ENCODE results near the gene PRDM10. TPM values are rescaled to one million over a fixed set of nuclear protein-coding genes. Genes with fewer than 3 reads are reported as not detected.

PRDM10 gene
- total RNA-seq, 1 donor: 8.6 TPM

DNA sequence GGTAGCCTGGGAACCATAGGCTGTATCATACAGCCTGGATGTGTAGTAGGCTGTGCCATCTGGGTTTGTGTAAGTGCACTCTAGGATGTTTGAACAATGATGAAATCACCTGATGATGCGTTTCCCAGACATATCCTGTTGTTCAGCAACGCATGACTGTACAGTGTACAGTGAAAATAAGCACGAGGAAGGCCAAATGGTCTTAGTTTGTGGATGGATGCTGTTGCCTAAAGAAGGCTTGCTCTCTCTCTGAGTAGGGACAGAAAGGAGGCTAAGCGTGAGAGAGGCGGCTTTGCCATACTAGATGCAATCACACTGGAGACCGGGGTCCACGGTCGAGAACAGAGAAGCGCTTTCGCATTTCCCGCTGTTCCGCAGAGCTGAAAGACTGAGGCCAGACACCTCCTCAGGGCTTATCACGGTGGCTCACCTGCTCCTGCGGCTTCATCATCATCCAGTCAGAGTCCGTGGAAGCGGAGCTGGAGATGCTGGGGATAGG, 39.5 kb upstream of the PRDM10 start:
- no peak overlapping the region for H3K4me3 ChIP-seq (ENCODE audit: low read depth, low read length)
- DNase-seq (ENCODE audit: low read depth): peak; percentile 86
- TF ChIP-seq, protein P1, sequence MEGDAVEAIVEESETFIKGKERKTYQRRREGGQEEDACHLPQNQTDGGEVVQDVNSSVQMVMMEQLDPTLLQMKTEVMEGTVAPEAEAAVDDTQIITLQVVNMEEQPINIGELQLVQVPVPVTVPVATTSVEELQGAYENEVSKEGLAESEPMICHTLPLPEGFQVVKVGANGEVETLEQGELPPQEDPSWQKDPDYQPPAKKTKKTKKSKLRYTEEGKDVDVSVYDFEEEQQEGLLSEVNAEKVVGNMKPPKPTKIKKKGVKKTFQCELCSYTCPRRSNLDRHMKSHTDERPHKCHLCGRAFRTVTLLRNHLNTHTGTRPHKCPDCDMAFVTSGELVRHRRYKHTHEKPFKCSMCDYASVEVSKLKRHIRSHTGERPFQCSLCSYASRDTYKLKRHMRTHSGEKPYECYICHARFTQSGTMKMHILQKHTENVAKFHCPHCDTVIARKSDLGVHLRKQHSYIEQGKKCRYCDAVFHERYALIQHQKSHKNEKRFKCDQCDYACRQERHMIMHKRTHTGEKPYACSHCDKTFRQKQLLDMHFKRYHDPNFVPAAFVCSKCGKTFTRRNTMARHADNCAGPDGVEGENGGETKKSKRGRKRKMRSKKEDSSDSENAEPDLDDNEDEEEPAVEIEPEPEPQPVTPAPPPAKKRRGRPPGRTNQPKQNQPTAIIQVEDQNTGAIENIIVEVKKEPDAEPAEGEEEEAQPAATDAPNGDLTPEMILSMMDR (IDR thresholded peaks at IDR 0.05; ENCODE audit: insufficient read depth, low read depth, low read length): no peak

DNA sequence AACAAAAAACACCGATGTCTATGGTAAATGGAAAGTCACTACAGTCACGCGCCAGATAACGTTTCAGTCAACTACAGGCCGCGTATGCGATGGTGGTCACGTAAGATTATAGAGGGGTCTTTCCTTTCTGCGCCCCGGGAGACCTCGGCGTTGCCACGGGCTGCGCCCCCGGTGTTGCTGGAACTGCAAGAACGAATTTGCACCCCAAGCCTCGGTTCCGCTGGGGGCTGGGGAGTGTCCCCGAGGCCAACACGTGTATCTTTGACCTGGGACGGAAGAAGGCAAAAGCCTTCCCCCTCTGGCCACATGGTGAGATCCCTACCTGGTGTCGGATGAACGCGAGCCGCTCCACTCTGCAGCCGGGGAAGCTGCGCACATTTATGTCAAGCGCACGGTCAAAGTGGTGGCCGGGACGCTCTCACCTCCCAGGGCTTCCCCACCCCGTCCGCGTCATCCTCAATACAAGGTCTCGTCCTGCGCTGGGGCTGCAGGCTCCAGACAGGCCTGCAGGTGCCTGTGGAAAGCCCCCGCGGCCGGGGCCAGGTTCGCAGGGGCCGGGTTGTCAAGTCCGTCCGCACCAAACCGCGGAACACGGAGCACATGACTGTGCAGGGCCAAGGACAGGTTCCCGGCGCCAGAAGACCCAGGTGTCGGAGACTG, 37.8 kb upstream of the PRDM10 start:
- TF ChIP-seq, protein P1 (IDR thresholded peaks at IDR 0.05; ENCODE audit: insufficient read depth, low read depth, low read length): no peak
- no peak overlapping the region for H3K4me3 ChIP-seq (ENCODE audit: low read depth, low read length)
- no peak for DNase-seq (ENCODE audit: low read depth)

DNA sequence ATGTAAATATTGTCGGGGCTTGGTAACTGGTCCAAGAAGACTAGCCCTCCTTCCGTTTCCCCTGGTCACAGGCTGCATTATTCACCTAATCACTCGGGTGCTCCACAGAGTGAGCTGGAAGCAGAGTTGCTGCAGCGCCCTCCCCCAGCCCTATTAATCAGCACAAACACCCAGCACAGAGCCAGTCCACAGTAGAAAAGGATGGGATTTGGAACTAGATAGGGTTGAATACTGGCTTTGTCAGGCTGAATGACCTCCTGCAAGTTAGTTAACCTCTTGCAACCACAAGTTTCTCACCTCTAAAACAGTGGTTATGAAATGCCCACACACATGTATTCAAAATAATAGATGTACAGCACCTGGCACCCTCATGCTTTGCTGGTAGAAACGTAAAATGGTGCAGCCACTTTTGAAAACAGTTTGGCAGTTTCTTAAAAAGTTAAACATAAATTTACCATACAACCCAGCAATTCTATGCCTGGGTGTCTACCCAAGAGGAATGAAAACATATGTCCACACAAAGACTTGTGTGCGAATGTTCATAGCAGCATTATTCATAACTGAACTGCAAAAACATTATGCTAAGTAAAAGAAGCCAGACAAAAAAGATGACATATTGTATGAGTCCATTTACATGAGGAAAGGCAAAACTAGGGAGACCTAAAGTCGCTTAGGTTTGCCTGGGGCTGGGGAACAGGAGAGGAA, 35.4 kb upstream of the PRDM10 start:
- no peak overlapping the region for H3K4me3 ChIP-seq (ENCODE audit: low read depth, low read length)
- DNase-seq (ENCODE audit: low read depth): no peak
- TF ChIP-seq, protein P1 (IDR thresholded peaks at IDR 0.05; ENCODE audit: insufficient read depth, low read depth, low read length): no peak

DNA sequence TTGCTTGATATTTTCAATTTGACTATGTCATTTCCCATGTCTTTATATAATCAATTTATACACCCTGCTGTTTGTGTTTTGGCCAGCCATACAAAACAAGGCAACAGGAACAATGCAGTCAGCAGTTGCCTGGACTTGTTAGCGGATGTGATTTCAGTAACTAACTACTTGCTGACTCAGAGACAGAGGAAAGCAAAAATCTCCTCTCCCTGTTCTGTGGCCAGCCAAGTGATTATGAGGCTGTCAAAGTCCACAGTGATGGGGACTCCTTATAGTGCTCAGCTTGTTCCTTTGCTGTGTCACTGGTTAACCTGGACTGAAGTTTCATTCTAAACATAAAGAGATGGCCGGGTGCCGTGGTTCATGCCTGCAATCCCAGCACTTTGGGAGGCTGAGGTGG, 34.4 kb upstream of the PRDM10 start:
- TF ChIP-seq, protein P1 (IDR thresholded peaks at IDR 0.05; ENCODE audit: insufficient read depth, low read depth, low read length): no peak
- H3K4me3 ChIP-seq (ENCODE audit: low read depth, low read length): no peak overlapping the region
- peak; percentile 55 for DNase-seq (ENCODE audit: low read depth)

DNA sequence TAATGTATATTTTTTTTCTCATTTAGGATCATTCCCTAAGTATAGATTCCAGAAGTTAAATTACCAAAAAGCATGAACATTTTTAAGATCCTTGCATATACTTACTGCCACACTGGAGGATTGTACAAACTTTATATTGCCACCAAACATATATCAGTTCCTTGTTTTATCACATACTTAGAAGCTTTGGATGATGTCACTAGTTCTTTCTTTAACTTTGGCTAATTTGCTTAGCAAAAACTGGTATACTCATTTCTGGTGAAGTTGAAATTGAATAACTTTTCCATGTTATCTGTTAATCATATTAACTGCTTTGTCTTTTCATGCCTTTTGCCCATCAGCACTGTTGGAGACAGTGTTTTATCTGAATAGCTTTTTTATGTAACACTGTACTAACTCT, 31.6 kb upstream of the PRDM10 start:
- TF ChIP-seq, protein P1 (IDR thresholded peaks at IDR 0.05; ENCODE audit: insufficient read depth, low read depth, low read length): no peak
- H3K4me3 ChIP-seq (ENCODE audit: low read depth, low read length): no peak overlapping the region
- DNase-seq (ENCODE audit: low read depth): no peak

DNA sequence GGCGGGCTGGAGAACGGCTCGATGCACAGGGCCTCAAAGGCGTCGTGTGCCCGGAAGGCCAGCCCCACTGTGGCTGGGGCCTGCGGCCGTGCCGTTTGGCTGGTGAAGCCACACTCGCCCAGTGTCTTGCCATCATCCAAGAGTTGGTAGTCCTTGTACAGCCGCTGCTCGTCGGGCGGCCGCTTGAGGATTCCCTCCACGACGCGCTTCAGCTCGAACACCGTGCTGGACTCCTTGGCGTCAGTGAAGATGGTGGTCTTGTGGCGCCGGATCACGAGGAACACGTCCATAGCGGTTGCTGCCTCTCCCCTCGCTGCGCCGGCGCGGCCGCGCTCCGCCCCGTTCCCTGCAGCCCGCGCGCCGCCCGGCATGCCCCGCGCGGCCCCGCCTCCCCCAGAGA, 30.3 kb upstream of the PRDM10 start:
- TF ChIP-seq, protein P1 (IDR thresholded peaks at IDR 0.05; ENCODE audit: insufficient read depth, low read depth, low read length): no peak
- DNase-seq (ENCODE audit: low read depth): no peak
- no peak overlapping the region for H3K4me3 ChIP-seq (ENCODE audit: low read depth, low read length)

All from fibroblast of villous mesenchyme (primary cell).